Tibial artery (tissue), 4 donors: ENCODE results near the gene SPEG.

Experiments
- DNase-seq, 2 donors: peaks; one replicate each; pipeline ENCODE4 v3.0.0-alpha.2; 2019
- H3K27ac ChIP-seq, 2 donors: fragments of 200-600 bp; sonication (generic) in 1 of 2; 1 replicate in 1 of 2; 2 replicates in 1 of 2; pipeline ENCODE4 v1.5.1; 2018 to 2019; ENCODE audit warnings: mild to moderate bottlenecking in 1 of 2
- H3K27me3 ChIP-seq, 2 donors: fragments of 200-600 bp; sonication (generic) in 1 of 2; one replicate each; pipeline versions ENCODE4 v1.5.1 to v1.6.0; 2016 to 2019
- H3K36me3 ChIP-seq, 3 donors: fragments of 200-600 bp; sonication (generic) in 2 of 3; one replicate each; pipeline ENCODE4 v1.5.1; 2016 to 2019; ENCODE audit warnings: mild to moderate bottlenecking in 2 of 3
- H3K4me1 ChIP-seq, 4 donors: fragments of 200-600 bp; sonication (generic) in 2 of 4; 1 replicate in 3 of 4; 2 replicates in 1 of 4; pipeline ENCODE4 v1.5.1; 2016 to 2019
- H3K4me3 ChIP-seq, 2 donors: fragments of 200-600 bp; sonication (generic) in 1 of 2; 1 replicate in 1 of 2; 2 replicates in 1 of 2; pipeline ENCODE4 v1.5.1; 2018 to 2019; ENCODE audit warnings: mild to moderate bottlenecking in 2 of 2
- H3K9me3 ChIP-seq, 3 donors: fragments of 200-600 bp; sonication (generic) in 1 of 3; one replicate each; pipeline ENCODE4 v1.5.1; 2016 to 2019
- intact Hi-C: fragments of 100-400 bp; cut with DNase I; formaldehyde crosslinking; loops from one replicate; pipeline ENCODE4 v1.15.0; 2023; ENCODE audit warnings: low total_unique reads
- TF ChIP-seq, protein P1 (sequence below), 2 experiments: fragments of 200-600 bp in 1 of 2; fragments of 450-650 bp in 1 of 2; IDR thresholded peaks; one replicate each; pipeline ENCODE4 v1.5.1; 2017 to 2019; ENCODE audit warnings: antibody characterized with exemption in 2 of 2, mild to moderate bottlenecking in 1 of 2, moderate library complexity in 1 of 2

Gene SPEG

DNA sequence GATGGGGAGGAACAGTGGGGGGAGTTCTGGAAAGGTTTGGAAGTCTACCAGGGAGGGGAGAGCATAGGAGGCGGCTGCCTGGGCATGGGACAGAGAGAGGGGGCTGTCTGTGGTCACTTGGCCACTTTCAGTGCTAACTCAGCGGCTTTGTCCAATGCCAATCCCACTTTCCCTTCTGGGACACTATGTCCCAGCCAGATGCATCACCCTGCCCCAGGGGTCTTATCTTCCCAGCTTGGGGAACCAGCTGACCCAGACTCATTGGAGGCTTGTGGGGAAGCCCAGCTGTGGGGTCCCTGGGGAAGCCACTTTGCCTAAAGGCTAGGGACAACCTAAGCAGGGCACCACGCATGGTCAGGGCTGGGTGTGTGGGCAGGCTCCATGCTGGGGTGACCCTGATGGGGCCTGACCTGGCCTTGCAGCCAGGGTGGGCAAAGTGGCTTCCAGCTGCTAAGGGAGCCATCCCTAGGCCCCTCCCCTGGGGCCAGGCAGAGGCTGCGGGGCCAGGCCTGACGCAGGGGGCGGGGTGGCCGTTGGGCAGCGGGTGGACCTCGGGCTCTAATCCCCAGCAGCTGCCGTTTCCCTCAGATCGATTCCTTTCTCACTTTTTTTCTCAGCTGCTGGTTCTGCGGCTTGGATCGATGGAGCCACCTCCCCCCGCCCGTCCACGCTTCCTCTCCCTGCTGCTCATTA, 78.0 kb downstream of the SPEG start:
- H3K36me3 ChIP-seq, result peaks cover 0 to 3% (median 0%) of the 10 kb centered on the region in 3 donors
- H3K9me3 ChIP-seq, result no peaks in the 10 kb centered on the region
- H3K27ac ChIP-seq, result no peak overlapping the region
- no peak overlapping the region for H3K4me3 ChIP-seq
- DNase-seq, result no peak
- intact Hi-C loops, result no loop called here
- peaks cover 0 to 51% of the 10 kb centered on the region in 2 donors for H3K27me3 ChIP-seq
- TF ChIP-seq, protein P1, sequence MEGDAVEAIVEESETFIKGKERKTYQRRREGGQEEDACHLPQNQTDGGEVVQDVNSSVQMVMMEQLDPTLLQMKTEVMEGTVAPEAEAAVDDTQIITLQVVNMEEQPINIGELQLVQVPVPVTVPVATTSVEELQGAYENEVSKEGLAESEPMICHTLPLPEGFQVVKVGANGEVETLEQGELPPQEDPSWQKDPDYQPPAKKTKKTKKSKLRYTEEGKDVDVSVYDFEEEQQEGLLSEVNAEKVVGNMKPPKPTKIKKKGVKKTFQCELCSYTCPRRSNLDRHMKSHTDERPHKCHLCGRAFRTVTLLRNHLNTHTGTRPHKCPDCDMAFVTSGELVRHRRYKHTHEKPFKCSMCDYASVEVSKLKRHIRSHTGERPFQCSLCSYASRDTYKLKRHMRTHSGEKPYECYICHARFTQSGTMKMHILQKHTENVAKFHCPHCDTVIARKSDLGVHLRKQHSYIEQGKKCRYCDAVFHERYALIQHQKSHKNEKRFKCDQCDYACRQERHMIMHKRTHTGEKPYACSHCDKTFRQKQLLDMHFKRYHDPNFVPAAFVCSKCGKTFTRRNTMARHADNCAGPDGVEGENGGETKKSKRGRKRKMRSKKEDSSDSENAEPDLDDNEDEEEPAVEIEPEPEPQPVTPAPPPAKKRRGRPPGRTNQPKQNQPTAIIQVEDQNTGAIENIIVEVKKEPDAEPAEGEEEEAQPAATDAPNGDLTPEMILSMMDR (IDR thresholded peaks at IDR 0.05), result no peak
- H3K4me1 ChIP-seq, result peaks cover 0 to 53% (median 36%) of the 10 kb centered on the region in 4 donors

DNA sequence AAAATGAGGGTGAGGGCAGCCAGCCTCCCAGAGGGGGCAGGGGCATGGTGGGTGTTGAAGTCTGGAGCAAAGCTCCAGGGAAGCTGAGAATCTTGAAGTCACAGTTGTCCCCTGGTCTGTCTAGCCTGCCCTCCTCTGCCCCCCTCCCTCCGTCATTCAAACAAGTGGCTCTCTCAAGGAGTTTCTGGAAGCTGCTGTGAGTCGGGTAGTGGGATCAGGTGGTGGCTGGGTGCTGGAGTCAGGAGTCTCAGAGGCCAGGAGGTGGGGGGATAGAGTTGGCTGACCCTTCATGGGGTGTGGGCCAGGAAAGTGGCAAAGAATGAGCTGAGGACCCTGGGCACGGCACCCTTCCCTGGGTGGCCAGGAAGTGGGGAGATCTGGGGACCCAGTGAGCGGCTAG, 79.1 kb downstream of the SPEG start:
- no peak for DNase-seq
- H3K36me3 ChIP-seq, result no peaks in the 10 kb centered on the region
- H3K9me3 ChIP-seq, result no peaks in the 10 kb centered on the region
- intact Hi-C loops, result no loop called here
- H3K4me3 ChIP-seq, result no peak overlapping the region
- peaks cover 0 to 51% of the 10 kb centered on the region in 2 donors for H3K27me3 ChIP-seq
- H3K4me1 ChIP-seq, result peaks cover 0 to 46% (median 32%) of the 10 kb centered on the region in 4 donors
- no peak overlapping the region for H3K27ac ChIP-seq
- TF ChIP-seq, protein P1 (IDR thresholded peaks at IDR 0.05), result no peak

DNA sequence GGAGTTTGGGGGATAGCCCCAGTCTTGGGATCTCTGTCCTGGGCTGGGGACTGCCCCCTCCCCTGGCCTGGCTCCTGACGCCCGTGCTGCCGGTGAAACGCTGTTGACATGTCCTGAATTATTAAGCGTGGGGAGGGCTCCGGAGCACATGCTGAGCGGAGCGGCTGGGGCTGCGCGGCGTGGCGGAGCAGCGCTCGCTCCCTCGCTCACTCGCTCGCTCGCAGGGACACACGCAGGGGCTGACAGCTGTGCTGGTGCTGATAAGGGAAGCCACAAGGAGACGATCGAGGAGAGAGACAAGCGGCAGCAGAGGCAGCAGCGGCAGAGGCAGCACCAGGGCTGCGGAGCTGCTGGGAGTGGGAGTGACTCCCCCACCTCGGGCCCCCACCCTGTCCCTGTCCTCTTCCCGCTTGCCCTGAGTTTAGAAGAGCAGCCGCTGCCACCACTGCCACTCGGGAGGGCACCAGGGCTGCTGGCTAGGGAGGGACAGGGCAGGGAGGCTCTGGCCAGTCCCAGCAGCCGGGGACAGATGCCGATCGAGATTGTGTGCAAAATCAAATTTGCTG, 79.6 kb downstream of the SPEG start, which contains the start of gene ASIC4:
Gene ASIC4 (plus strand): TSS at position 287 of the 566 bp plus-strand sequence. CDS start 243 bp downstream, at position 530.
- H3K4me3 ChIP-seq, result no peak within 1 kb of the TSS
- no peak for DNase-seq
- H3K9me3 ChIP-seq, result no peaks in the 10 kb centered on the region
- H3K4me1 ChIP-seq, result peaks cover 0 to 42% (median 27%) of the 10 kb centered on the region in 4 donors
- H3K27ac ChIP-seq, result no peak within 1 kb of the TSS
- TF ChIP-seq, protein P1 (IDR thresholded peaks at IDR 0.05), result no peak
- H3K36me3 ChIP-seq, result no peaks in the 10 kb centered on the region
- intact Hi-C loops, result no loop called here
- peaks cover 0 to 51% of the 10 kb centered on the region in 2 donors for H3K27me3 ChIP-seq

DNA sequence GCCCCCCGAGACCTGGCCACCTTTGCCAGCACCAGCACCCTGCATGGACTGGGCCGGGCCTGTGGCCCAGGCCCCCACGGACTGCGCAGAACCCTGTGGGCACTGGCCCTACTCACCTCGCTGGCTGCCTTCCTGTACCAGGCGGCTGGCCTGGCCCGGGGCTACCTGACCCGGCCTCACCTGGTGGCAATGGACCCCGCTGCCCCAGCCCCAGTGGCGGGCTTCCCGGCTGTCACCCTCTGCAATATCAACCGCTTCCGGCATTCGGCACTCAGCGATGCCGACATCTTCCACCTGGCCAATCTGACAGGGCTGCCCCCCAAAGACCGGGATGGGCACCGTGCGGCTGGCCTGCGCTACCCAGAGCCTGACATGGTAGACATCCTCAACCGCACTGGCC, 80.2 kb downstream of the SPEG start:
- Histone ChIP-seq H3K27me3 (peaks cover 0 to 51% of the 10 kb centered on the region in 2 donors), H3K4me1 (peaks cover 0 to 36% (median 22%) of the 10 kb centered on the region in 4 donors), H3K27ac (no peak overlapping the region), H3K4me3 (no peak overlapping the region), H3K9me3 (no peaks in the 10 kb centered on the region), H3K36me3 (no peaks in the 10 kb centered on the region)
- TF ChIP-seq, protein P1 (IDR thresholded peaks at IDR 0.05), result no peak
- intact Hi-C loops, result no loop called here
- DNase-seq, result no peak

DNA sequence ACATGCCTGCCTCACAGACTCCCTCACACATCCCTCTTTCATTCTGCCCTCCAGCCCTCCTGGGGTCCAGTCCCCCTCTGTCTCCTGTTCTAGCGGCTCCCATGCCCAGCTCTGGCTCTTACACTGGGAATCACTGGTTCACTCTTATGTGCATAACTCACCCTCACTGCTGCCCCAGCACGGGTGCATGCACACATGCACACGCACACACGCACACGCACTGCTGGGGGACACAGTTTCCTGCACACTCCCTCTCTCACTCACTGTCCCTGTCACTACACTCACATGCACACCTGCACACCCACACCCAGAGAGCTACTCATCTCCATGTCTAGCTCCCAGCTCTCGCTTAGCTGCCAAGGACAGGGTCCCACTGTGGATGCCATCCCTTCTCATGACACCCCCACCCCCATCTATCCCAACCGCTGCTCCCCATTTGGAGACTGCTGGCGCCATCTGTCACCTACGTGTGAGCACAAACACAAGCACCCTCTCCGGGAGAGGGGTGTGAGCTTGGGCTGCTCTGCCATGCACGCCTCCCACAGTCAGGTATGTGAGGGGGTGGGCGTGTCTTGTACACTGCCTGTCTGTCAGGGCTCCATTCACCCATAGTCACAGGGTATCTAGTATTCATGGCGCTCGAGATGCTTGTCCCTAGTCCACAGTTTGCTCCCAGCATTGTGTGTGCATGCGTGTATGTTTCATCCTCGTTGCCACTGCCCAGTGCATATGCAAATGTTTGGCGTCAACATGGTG, 81.4 kb downstream of the SPEG start:
- H3K27me3 ChIP-seq, result peaks cover 0 to 46% of the 10 kb centered on the region in 2 donors
- H3K27ac ChIP-seq, result no peak overlapping the region
- no peak overlapping the region for H3K4me3 ChIP-seq
- no peaks in the 10 kb centered on the region for H3K9me3 ChIP-seq
- TF ChIP-seq, protein P1 (IDR thresholded peaks at IDR 0.05), result no peak
- no peak for DNase-seq
- no peaks in the 10 kb centered on the region for H3K36me3 ChIP-seq
- peaks cover 0 to 26% (median 14%) of the 10 kb centered on the region in 4 donors for H3K4me1 ChIP-seq
- intact Hi-C loops, result no loop called here
